Measurements from ENCODE around the gene RNF145.
"Not testable (repeated sequence)": the region's sequence is repeated elsewhere in the genome, so short reads cannot be mapped to it uniquely, and the experiment has no call there.

Gene RNF145

GRCh38 chr5:159209438-159210209 is at the start of gene RNF145:
Gene RNF145, minus strand, starts transcription at chr5:159209553. Its CDS starts 5,936 bp downstream, at chr5:159203617.
- DNase-seq (ENCODE audit: extremely low spot score, insufficient read length, low read depth): peak; percentile 81
- peak; percentile 84 for FAIRE-seq

GRCh38 chr5:159258361-159258760 is 49.0 kb upstream of the RNF145 start:
- no peak for DNase-seq (ENCODE audit: extremely low spot score, insufficient read length, low read depth)
- FAIRE-seq: no peak

GRCh38 chr5:159257629-159258283 is 48.4 kb upstream of the RNF145 start:
- no peak for FAIRE-seq

GRCh38 chr5:159257007-159257406 is 47.7 kb upstream of the RNF145 start:
- FAIRE-seq (no peak), DNase-seq (ENCODE audit: extremely low spot score, insufficient read length, low read depth) (no peak)

More at GRCh38 chr5:159257629-159258283, 48.4 kb upstream of the RNF145 start:
- no peak for DNase-seq (ENCODE audit: extremely low spot score, insufficient read length, low read depth)

GRCh38 chr5:159252195-159252594 is 42.8 kb upstream of the RNF145 start:
- DNase-seq (ENCODE audit: extremely low spot score, insufficient read length, low read depth) (no peak), FAIRE-seq (no peak)

GRCh38 chr5:159249158-159249557 is 39.8 kb upstream of the RNF145 start:
- FAIRE-seq (no peak), DNase-seq (ENCODE audit: extremely low spot score, insufficient read length, low read depth) (no peak)

GRCh38 chr5:159244890-159245289 is 35.5 kb upstream of the RNF145 start:
- no peak for DNase-seq (ENCODE audit: extremely low spot score, insufficient read length, low read depth)
- FAIRE-seq: no peak

- no peak for FAIRE-seq
- no peak for DNase-seq (ENCODE audit: extremely low spot score, insufficient read length, low read depth)
These were observed 34.8 kb upstream of the RNF145 start for GRCh38 chr5:159244163-159244562.

GRCh38 chr5:159243385-159243784 is 34.0 kb upstream of the RNF145 start:
- FAIRE-seq: no peak

GRCh38 chr5:159242656-159243055 is 33.3 kb upstream of the RNF145 start:
- no peak for DNase-seq (ENCODE audit: extremely low spot score, insufficient read length, low read depth)

More at GRCh38 chr5:159243385-159243784, 34.0 kb upstream of the RNF145 start:
- no peak for DNase-seq (ENCODE audit: extremely low spot score, insufficient read length, low read depth)

GRCh38 chr5:159241946-159242552 is 32.7 kb upstream of the RNF145 start:
- FAIRE-seq (no peak), DNase-seq (ENCODE audit: extremely low spot score, insufficient read length, low read depth) (no peak)

More at GRCh38 chr5:159242656-159243055, 33.3 kb upstream of the RNF145 start:
- FAIRE-seq: no peak

GRCh38 chr5:159240301-159240870 is 31.0 kb upstream of the RNF145 start:
- DNase-seq (ENCODE audit: extremely low spot score, insufficient read length, low read depth) (no peak), FAIRE-seq (no peak)

GRCh38 chr5:159235871-159236520 is 26.6 kb upstream of the RNF145 start:
- not testable (repeated sequence) for FAIRE-seq; DNase-seq (ENCODE audit: extremely low spot score, insufficient read length, low read depth)

GRCh38 chr5:159231167-159231566 is 21.8 kb upstream of the RNF145 start:
- DNase-seq (ENCODE audit: extremely low spot score, insufficient read length, low read depth) (no peak), FAIRE-seq (no peak)

GRCh38 chr5:159230657-159231056 is 21.3 kb upstream of the RNF145 start:
- FAIRE-seq: no peak

GRCh38 chr5:159228097-159228496 is 18.7 kb upstream of the RNF145 start:
- DNase-seq (ENCODE audit: extremely low spot score, insufficient read length, low read depth); FAIRE-seq: not testable (repeated sequence)

More at GRCh38 chr5:159230657-159231056, 21.3 kb upstream of the RNF145 start:
- no peak for DNase-seq (ENCODE audit: extremely low spot score, insufficient read length, low read depth)

GRCh38 chr5:159227452-159227851 is 18.1 kb upstream of the RNF145 start:
- FAIRE-seq (no peak), DNase-seq (ENCODE audit: extremely low spot score, insufficient read length, low read depth) (no peak)

- no peak for FAIRE-seq
These were observed 17.1 kb upstream of the RNF145 start for GRCh38 chr5:159226451-159226850.

GRCh38 chr5:159224471-159224870 is 15.1 kb upstream of the RNF145 start:
- DNase-seq (ENCODE audit: extremely low spot score, insufficient read length, low read depth): no peak
- FAIRE-seq: no peak

More at GRCh38 chr5:159226451-159226850, 17.1 kb upstream of the RNF145 start:
- DNase-seq (ENCODE audit: extremely low spot score, insufficient read length, low read depth): no peak

GRCh38 chr5:159223469-159223868 is 14.1 kb upstream of the RNF145 start:
- no peak for FAIRE-seq
- DNase-seq (ENCODE audit: extremely low spot score, insufficient read length, low read depth): no peak
